Measurements from ENCODE around the gene NDUFA13. TPM values are rescaled to one million over a fixed set of nuclear protein-coding genes. Genes with fewer than 3 reads are reported as not detected.

Gene NDUFA13
- polyA plus RNA-seq, 4 donors, result 161 to 320 (median 247) TPM

DNA sequence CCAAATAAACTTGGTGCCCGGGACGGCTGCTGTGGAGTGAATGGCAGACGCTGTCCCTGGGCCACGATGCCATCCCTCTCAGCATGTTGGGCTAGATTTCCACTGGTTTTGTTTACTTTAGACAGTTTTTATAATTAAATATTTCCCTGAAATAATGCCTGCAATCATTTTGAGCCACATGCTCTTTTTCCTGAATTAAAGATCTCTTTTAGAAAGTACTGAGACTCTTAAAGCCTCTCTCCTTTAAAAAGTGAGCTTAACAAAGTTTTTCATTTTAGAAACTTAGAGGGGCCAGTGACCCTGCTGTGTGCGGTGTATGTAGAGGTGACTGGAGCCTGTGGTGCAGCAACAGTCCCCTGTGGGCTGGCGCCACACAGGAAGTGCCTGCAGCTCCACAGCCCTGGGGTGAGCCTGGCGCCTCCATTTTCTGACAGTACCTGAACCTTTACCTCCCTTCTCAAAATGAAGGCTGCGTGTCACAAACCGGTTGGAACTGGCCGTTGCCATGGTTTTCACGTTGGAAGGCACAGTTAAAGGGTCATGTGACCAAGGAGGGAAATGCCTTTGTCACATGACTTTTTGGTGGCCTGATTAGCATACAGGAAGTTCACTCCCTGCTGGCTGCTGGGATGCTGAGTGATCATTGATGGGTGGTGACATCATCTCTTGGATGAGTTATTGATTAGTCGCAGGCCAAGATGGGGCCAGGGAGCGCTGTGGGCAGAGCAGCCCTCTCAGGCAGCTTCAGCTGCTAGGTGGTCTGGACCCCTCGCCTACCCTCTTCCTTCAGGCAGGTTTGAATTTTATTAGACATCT is 26.9 kb upstream of the NDUFA13 start:
- DNase-seq (ENCODE audit: low read depth in 4 of 4, low spot score in 3 of 4), result peak; percentile 82 to 92 (median 87)

- DNase-seq (ENCODE audit: low read depth in 4 of 4, low spot score in 3 of 4), result no peak
Observed at GRCh38 chr19:19489804-19490204, 26.2 kb upstream of the NDUFA13 start.

GRCh38 chr19:19490214-19490968 is 25.6 kb upstream of the NDUFA13 start:
- peak; percentile 70 to 77 (median 75) for DNase-seq (ENCODE audit: low read depth in 4 of 4, low spot score in 3 of 4)

DNA sequence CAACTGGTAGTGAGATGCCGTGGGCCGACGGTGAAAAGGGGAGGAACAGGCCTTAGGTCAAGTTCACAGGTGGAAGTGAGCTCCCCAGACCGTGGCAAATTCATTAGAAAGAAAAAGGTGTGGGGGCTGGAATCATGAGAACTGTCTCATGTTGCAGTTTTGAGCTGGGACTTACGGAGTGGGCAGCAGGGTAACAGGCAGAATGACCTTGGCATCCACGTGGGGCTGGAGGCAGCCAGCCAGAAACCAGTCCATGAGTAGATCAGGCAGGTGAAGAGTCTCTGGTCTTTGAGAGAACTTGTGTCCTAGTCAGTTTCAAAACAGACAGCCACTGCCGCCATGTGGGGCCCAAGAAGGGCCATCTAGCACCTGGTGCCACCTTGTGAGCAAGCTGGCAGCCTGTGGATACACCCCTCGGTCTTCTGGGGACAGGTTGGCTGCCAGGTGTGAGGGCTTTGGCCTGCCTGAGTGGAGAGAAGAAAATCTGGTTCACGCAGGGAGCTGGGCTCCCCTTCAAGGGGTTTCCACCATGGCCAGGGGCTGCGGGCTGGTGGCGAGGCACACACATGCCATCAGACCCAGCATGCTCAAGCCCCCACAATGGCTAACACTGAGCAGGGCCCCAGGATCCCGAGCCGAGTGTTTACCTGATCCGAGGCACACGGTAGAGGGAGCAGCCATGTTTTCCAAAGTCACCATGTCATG is 24.6 kb upstream of the NDUFA13 start:
- no peak for DNase-seq (ENCODE audit: low read depth in 4 of 4, low spot score in 3 of 4)

DNA sequence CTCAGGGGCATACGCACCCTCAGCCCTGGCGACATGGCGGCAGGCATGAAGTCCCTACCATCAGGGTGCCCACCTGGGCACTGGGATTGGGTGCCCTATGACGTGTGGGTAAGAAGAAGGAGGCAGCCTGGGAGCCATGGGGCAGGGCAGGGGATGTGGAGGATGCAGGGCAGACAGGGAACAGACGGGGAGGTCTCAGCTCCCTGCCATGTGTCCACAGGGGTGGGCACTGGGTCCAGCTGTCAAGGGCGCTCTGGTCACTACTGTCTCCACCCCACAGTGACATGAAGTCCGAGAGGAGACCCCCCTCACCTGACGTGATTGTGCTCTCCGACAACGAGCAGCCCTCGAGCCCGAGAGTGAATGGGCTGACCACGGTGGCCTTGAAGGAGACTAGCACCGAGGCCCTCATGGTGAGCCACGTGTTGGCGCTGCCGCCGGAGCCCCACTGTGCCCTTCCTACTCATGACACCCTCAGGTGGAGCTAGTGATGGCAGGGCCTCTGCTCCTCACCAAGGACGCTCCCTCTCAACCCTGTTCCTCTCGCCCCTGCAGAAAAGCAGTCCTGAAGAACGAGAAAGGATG is 23.9 kb upstream of the NDUFA13 start:
- DNase-seq (ENCODE audit: low read depth in 4 of 4, low spot score in 3 of 4), result no peak

DNA sequence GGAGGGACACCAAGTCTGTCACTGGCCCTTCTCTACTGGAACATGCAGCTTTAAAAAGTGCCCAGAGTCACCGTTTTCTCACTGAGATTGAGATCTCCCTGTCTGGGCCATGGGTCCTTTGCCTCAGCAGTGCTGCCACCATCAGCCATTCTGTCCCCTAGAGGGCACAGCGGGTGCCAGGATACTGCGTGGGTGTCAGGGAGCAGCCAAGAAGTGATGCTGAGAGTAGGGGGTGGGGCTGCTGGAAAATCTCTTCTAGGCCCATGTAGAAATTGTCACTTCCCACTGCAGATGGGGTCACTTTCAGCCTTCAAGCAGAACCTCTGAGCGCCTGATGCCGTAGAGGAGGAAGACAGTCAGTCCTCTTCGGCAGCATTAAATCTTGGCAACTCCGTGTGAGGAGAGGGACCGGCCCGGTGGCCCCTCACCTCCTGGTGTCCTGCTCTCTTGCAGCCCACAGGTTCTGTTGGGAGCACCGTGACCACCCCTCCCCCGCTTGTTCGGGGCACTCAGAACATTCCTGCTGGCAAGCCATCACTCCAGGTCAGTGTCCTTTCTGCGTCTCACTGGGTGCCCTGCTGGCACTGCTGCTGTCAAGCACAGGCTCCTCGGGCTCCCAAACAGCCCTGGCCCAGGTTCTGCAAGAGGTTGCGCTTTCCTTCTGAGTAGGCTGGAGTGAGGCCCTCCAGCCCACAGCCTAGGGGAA is 22.0 kb upstream of the NDUFA13 start:
- DNase-seq (ENCODE audit: low read depth in 4 of 4, low spot score in 3 of 4), result no peak

GRCh38 chr19:19495614-19496603 is 20.1 kb upstream of the NDUFA13 start:
- DNase-seq (ENCODE audit: low read depth in 4 of 4, low spot score in 3 of 4), result no peak

- DNase-seq (ENCODE audit: low read depth in 4 of 4, low spot score in 3 of 4), result no peak
Observed at GRCh38 chr19:19498255-19498991, 17.6 kb upstream of the NDUFA13 start.

DNA sequence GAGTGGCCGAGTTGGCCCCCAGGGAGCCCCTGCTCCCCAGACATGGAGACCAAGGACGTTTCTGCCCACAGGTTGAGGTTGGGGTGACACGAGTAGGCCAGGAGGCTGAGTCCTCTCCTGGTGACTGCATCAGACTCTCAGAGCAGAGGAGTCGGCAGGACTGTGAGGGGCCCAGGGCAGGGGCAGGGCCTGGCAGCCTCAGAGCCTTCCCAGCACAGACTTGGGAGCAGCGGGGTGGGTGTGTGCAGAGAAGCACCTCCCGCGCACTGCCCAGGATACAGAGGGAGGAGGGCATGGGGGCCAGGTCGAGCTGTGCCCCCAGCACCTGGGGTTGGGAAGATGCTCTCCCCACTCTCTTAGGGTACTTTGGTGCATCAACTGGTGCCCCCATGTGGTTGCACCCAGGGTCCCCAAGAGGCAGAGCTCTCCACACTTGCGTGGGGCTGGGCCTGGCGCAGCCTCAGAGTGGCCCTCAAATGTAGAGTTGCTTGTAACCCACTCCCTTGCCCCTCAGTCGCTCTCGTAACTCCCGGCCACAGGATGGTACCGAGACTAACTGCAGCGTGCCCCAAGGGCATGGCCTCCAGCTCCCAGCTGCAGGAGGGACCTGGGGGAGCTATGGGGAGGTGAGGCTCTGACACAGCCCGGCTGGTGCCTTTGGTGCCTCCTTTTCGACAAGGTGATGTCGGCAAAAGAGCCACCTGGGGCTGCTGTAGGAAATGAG is 16.6 kb upstream of the NDUFA13 start:
- DNase-seq (ENCODE audit: low read depth in 4 of 4, low spot score in 3 of 4), result no peak

DNA sequence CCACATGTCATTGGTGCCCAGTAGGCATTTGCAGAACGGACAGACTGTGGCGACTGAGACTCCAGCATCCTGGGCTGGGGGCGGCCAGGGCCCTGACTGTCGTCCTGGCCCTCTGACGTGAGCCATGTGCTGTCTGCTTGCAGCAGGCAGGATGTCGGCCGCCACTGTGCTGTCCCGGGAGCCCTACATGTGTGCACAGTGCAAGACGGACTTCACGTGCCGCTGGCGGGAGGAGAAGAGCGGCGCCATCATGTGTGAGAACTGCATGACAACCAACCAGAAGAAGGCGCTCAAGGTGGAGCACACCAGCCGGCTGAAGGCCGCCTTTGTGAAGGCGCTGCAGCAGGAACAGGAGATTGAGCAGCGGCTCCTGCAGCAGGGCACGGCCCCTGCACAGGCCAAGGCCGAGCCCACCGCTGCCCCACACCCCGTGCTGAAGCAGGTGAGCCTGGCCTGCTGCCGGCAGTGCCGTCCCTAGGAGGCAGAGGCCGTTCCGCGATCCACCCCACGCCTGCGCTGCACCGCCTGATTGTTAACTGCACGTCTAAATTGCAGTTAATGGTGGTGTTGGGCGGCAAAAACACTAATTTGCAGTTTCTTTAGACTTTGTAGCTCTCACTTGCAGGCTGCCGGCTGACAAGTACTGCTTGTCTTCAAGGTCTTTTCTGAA is 14.9 kb upstream of the NDUFA13 start:
- no peak for DNase-seq (ENCODE audit: low read depth in 4 of 4, low spot score in 3 of 4)

- no peak for DNase-seq (ENCODE audit: low read depth in 4 of 4, low spot score in 3 of 4)
Observed at GRCh38 chr19:19501798-19502197, 14.2 kb upstream of the NDUFA13 start.

DNA sequence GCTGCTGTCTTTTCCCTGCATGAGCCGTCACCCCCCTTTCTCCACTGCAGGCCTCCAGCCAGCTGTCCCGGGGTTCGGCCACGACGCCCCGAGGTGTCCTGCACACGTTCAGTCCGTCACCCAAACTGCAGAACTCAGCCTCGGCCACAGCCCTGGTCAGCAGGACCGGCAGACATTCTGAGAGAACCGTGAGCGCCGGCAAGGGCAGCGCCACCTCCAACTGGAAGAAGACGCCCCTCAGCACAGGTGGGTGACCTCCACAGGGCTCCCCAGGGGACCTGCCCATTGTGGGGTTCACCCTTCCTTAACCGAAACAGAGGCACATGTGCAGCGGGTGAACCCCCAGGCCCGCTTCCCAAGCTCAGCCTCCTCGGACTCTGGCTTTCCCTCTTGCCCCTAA is 13.7 kb upstream of the NDUFA13 start:
- DNase-seq (ENCODE audit: low read depth in 4 of 4, low spot score in 3 of 4), result no peak

DNA sequence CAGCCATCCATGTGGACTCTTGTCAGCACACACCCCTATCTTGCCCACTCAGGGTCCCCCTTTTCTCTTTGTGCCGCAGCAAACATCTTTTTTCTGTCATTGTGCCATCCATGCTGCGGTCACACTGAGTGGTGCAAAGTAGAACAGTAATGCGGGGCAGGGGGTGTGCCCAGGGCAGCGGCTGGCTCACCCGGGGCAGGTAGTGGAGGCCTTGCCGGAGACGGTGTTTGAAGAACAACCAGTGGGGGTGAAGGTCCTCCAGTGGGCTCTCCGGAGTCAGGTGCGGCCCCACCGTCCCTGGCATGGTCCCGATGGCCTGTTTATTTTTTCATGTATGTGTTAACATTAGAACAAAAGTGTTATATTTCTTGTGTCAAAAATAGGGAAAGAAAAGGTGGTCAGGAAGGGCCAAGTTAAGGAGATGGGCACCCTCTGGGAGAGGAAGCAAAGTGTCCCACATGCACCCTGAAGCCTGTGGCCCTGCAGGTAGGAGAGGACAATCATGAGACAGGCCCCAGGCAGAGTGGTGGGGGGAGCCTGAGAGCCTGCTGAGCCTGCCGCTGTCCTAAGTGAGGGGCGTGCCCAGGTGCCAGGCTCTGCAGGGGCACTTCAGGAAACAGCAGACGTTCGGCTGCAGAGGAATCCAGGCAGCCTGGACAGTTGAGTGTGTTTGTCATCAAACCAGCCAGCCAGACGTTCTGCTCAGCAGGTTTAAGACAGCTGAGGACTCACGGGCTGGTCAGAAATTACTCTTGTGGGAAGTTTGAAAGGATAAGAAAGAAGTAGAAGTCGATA is 13.0 kb upstream of the NDUFA13 start:
- DNase-seq (ENCODE audit: low read depth in 4 of 4, low spot score in 3 of 4), result no peak

DNA sequence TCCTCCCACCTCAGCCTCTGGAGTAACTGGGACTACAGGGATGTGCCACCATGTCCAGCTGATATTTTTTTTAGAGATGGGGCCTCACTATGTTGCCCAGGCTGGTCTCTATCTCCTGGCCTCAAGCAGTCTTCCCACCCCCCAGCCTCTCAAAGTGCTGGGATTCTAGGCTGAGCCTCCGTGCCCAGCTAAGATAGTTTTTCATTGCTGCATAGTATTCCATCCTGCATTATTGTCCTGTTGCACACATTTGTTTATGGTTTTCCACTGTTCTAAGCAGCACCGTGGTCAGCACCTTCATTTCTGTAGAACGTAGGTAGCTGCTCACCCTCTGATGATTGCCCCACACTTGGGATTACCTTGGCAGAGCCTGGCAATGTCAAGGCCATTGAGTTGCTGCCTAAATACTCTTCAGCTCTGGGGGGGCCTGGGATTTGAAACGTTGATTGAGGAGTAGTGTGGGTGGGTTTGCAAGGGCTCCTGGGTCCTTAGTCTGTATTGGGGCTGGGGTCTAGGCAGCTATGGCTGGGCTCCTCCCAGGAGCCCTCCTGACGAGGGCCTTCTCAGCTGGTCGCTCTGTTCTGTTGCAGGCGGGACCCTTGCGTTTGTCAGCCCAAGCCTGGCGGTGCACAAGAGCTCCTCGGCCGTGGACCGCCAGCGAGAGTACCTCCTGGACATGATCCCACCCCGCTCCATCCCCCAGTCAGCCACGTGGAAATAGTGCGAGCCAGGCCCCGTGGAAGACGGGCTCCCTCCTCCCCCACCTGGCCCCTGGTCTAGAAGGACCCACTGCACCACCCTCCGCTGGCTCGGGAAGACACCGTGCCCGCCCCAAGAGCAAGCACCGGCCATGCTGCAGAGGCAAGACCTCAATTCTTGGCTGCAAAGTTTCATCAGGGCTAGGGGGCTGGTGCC is 11.0 kb upstream of the NDUFA13 start:
- DNase-seq (ENCODE audit: low read depth in 4 of 4, low spot score in 3 of 4), result no peak

GRCh38 chr19:19505669-19506326 is 10.2 kb upstream of the NDUFA13 start:
- DNase-seq (ENCODE audit: low read depth in 4 of 4, low spot score in 3 of 4), result no peak
